ENCODE results near the gene LYPD5.

LYPD5 gene

GRCh38 chr19:43814663-43815352 lies 12.6 kb upstream of the LYPD5 start:
- no peak for TF ChIP-seq CTCF (IDR thresholded peaks at IDR 0.05; ENCODE audit: insufficient read depth, low read length, missing control alignments)
- DNase-seq (ENCODE audit: low read depth, low spot score) = no peak
- POLR2A ChIA-PET = no interaction called here
- CTCF ChIA-PET = interaction anchor here (1.0 to 2.8 kb wide), 2 partner anchors 70 to 262 kb away, joined by 3 to 10 read pairs; no protein-coding TSS in a partner anchor
- no peak overlapping the region for H3K4me3 ChIP-seq (ENCODE audit: low read depth, low read length)

GRCh38 chr19:43812688-43813087 lies 10.4 kb upstream of the LYPD5 start:
- CTCF ChIA-PET = interaction anchor here (1.1 to 1.3 kb wide), 4 partner anchors 16 to 293 kb away, joined by 3 to 4 read pairs (median 3); partner anchors contain the start of genes IRGQ and ZNF576
- no peak for TF ChIP-seq CTCF (IDR thresholded peaks at IDR 0.05; ENCODE audit: insufficient read depth, low read length, missing control alignments)
- DNase-seq (ENCODE audit: low read depth, low spot score) = no peak
- POLR2A ChIA-PET = no interaction called here
- H3K4me3 ChIP-seq (ENCODE audit: low read depth, low read length) = no peak overlapping the region

- no peak for TF ChIP-seq CTCF (IDR thresholded peaks at IDR 0.05; ENCODE audit: insufficient read depth, low read length, missing control alignments)
- ChIA-PET POLR2A (no interaction called here), CTCF (interaction anchor here (1.1 to 4.3 kb wide), 5 partner anchors 16 to 293 kb away, joined by 3 to 27 read pairs (median 3); partner anchors contain the start of genes IRGQ and ZNF576)
- no peak overlapping the region for H3K4me3 ChIP-seq (ENCODE audit: low read depth, low read length)
- no peak for DNase-seq (ENCODE audit: low read depth, low spot score)
Measured at GRCh38 chr19:43812259-43812658, 10.0 kb upstream of the LYPD5 start.

GRCh38 chr19:43811837-43812236 lies 9.6 kb upstream of the LYPD5 start:
- no peak for TF ChIP-seq CTCF (IDR thresholded peaks at IDR 0.05; ENCODE audit: insufficient read depth, low read length, missing control alignments)
- DNase-seq (ENCODE audit: low read depth, low spot score) = no peak
- POLR2A ChIA-PET = no interaction called here
- CTCF ChIA-PET = interaction anchor here (1.1 to 4.3 kb wide), 8 partner anchors 10 to 292 kb away, joined by 3 to 51 read pairs (median 4); no protein-coding TSS in a partner anchor
- H3K4me3 ChIP-seq (ENCODE audit: low read depth, low read length) = no peak overlapping the region

- POLR2A ChIA-PET = no interaction called here
- peak; percentile 52 for TF ChIP-seq CTCF (IDR thresholded peaks at IDR 0.05; ENCODE audit: insufficient read depth, low read length, missing control alignments)
- CTCF ChIA-PET = interaction anchor here (0.6 to 4.3 kb wide), 38 partner anchors 8 to 378 kb away, joined by 3 to 51 read pairs (median 4); partner anchors contain the start of genes IRGQ, SMG9, ZNF575 and ZNF576
- DNase-seq (ENCODE audit: low read depth, low spot score) = peak; percentile 17
- no peak overlapping the region for H3K4me3 ChIP-seq (ENCODE audit: low read depth, low read length)
Measured at GRCh38 chr19:43809762-43810696, 7.8 kb upstream of the LYPD5 start.

GRCh38 chr19:43807651-43808050 lies 5.4 kb upstream of the LYPD5 start:
- CTCF ChIA-PET = interaction anchor here (1.4 kb wide), 1 partner anchor 11 kb away, joined by 3 read pairs; no protein-coding TSS in a partner anchor
- H3K4me3 ChIP-seq (ENCODE audit: low read depth, low read length) = no peak overlapping the region
- no peak for DNase-seq (ENCODE audit: low read depth, low spot score)
- POLR2A ChIA-PET = no interaction called here
- no peak for TF ChIP-seq CTCF (IDR thresholded peaks at IDR 0.05; ENCODE audit: insufficient read depth, low read length, missing control alignments)
